OCI-LY7 (cell line): Measurements from ENCODE around the gene GCLM.

ENCODE experiments used
- EZH2phosphoT487 ChIP-seq: fragments of 200-600 bp; sonication (generic); IDR thresholded peaks from 2 replicates; pipeline ENCODE4 v1.6.1; 2018; ENCODE audit warnings: low read depth, borderline replicate concordance, mild to moderate bottlenecking, mixed run types, antibody characterized with exemption, low read length, moderate library complexity, mixed read lengths
- TF ChIP-seq, protein P1 (sequence below): fragments of 200-600 bp; sonication (generic); conservative IDR thresholded peaks from 2 replicates; pipeline ENCODE4 v1.5.1; 2014; ENCODE audit warnings: mild to moderate bottlenecking, antibody characterized with exemption, low read length, moderate library complexity, mixed read lengths

DNA sequence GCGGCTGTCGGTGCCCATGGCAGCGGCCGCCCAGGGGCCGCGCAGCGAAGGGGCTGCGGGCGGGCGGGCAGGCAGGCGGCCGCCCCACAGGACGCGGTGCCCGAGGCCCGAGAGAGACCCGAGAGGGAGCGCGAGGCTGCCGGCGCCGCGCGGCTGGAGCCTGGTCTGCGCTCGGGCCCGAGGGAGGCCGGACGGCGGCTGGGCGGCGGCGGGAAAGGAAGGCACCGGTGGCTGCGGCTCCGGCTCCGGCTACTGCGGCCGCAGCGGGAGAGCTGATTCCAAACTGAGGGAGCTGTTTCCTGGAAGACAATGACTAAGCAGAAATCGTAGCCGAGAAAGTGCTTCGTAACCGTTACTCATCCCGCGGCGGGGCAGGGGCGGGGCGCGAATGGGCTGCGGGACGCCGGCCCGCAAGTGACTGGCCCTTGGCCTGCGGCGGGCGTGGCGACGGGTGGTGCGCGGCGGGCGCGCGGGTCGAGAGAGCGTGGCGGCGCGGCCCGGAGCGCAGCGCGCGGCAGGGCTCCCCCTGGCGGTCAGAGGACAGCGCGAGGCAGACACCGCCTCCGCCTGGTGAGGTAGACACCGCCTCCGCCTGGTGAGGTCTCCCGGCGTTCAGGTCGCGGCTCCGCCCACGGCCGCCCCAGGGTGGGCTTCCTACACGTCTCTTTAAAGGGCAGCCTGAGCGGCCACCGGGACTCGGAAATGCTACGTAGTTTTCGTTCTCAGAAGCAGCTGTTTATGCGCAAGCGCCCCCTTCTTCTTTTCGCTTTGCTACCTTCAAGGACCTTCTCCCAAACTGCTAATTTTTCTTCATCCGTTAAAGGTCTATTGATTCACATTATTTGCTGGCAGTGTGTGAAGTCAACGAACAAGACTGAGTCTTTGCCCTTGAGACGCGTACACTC is at the start of gene GCLM:
- TF ChIP-seq, protein P1, sequence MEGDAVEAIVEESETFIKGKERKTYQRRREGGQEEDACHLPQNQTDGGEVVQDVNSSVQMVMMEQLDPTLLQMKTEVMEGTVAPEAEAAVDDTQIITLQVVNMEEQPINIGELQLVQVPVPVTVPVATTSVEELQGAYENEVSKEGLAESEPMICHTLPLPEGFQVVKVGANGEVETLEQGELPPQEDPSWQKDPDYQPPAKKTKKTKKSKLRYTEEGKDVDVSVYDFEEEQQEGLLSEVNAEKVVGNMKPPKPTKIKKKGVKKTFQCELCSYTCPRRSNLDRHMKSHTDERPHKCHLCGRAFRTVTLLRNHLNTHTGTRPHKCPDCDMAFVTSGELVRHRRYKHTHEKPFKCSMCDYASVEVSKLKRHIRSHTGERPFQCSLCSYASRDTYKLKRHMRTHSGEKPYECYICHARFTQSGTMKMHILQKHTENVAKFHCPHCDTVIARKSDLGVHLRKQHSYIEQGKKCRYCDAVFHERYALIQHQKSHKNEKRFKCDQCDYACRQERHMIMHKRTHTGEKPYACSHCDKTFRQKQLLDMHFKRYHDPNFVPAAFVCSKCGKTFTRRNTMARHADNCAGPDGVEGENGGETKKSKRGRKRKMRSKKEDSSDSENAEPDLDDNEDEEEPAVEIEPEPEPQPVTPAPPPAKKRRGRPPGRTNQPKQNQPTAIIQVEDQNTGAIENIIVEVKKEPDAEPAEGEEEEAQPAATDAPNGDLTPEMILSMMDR, result peak; percentile 82
- TF ChIP-seq EZH2phosphoT487, result no peak
